Activated CD8-positive, alpha-beta memory T cell treated with anti-CD3 and anti-CD28 coated beads for 1 hour (primary cell): ENCODE measurements around the gene SLC8A2.

ENCODE experiments used
- DNase-seq, 2 donors: peaks; one replicate each; pipeline ENCODE4 v3.0.0-alpha.2; 2020; ENCODE audit warnings: low read depth in 1 of 2; ENCODE audit errors: extremely low read depth in 1 of 2

Gene SLC8A2

GRCh38 chr19:47464675-47465419 is 6.8 kb downstream of the SLC8A2 start:
- DNase-seq, result no peak

- DNase-seq, result no peak
Measured at GRCh38 chr19:47461876-47462275, 9.8 kb downstream of the SLC8A2 start.

- no peak for DNase-seq
Measured at GRCh38 chr19:47459477-47459876, 12.2 kb downstream of the SLC8A2 start.

- DNase-seq, result no peak
Measured at GRCh38 chr19:47458672-47459071, 13.0 kb downstream of the SLC8A2 start.

GRCh38 chr19:47456721-47457474 is 14.8 kb downstream of the SLC8A2 start:
- no peak for DNase-seq

GRCh38 chr19:47450478-47450877 is 21.2 kb downstream of the SLC8A2 start:
- no peak for DNase-seq

GRCh38 chr19:47448360-47448727 is 23.3 kb downstream of the SLC8A2 start:
- no peak for DNase-seq

- peak in 1 of 2 donors; percentile 19 for DNase-seq
Measured at GRCh38 chr19:47447470-47448359, 24.0 kb downstream of the SLC8A2 start.

GRCh38 chr19:47446534-47447469 is 24.9 kb downstream of the SLC8A2 start:
- DNase-seq, result no peak

- DNase-seq, result peak; percentile 34 to 70
Measured at GRCh38 chr19:47445937-47446402, 25.7 kb downstream of the SLC8A2 start.

- no peak for DNase-seq
Measured at GRCh38 chr19:47445527-47445926, 26.2 kb downstream of the SLC8A2 start.

- peak in 1 of 2 donors; percentile 15 for DNase-seq
Measured at GRCh38 chr19:47444388-47444821, 27.3 kb downstream of the SLC8A2 start.

GRCh38 chr19:47443331-47443730 is 28.4 kb downstream of the SLC8A2 start:
- DNase-seq, result no peak

GRCh38 chr19:47438793-47439220 is 32.9 kb downstream of the SLC8A2 start:
- DNase-seq, result no peak

- no peak for DNase-seq
Measured at GRCh38 chr19:47437500-47437899, 34.2 kb downstream of the SLC8A2 start.

GRCh38 chr19:47436712-47437401 is 34.8 kb downstream of the SLC8A2 start:
- peak; percentile 68 to 79 for DNase-seq

GRCh38 chr19:47435883-47436417 is 35.7 kb downstream of the SLC8A2 start:
- DNase-seq, result no peak

- no peak for DNase-seq
Measured at GRCh38 chr19:47435196-47435595, 36.5 kb downstream of the SLC8A2 start.

- DNase-seq, result no peak
Measured at GRCh38 chr19:47434088-47434487, 37.6 kb downstream of the SLC8A2 start.
